SH-SY5Y (cell line): ENCODE data around the gene NEGR1.

Experiments used
- GATA2 ChIP-seq: IDR thresholded peaks from 2 replicates; pipeline ENCODE4 v1.6.1; 2011; ENCODE audit warnings: mild to moderate bottlenecking, low read depth, low read length
- GATA3 ChIP-seq: IDR thresholded peaks from 2 replicates; pipeline ENCODE4 v1.6.1; 2011; ENCODE audit warnings: low read depth, mild to moderate bottlenecking, low read length, moderate library complexity

DNA sequence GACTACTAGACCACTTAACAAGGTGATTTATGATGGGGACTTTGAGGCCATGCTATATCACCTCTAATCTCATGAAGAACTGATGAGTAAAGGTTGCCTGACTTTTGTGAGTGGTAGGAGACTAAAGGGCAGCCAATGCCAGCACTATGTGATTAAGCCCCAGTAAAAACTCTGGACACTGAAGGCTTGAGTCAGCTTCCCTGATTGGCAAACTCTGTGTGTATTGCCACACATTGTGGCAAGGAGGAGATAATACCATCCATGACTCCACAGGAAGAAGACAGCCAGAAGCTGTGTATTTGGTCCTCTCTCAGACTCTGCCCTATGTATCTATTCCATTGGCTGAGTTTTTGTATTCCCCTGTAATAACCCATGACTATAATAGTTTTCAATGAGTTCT, 788.2 kb downstream of the NEGR1 start:
- TF ChIP-seq GATA2 (no peak), GATA3 (no peak)
